Fibroblast of mammary gland (primary cell): ENCODE data around the gene PRSS21.

Experiments
- DNase-seq: peaks from one replicate; pipeline ENCODE4 v3.0.0-alpha.2; 2010; ENCODE audit warnings: low read depth
- H3K4me3 ChIP-seq: 2 replicates; pipeline ENCODE4 v1.5.1; 2011; ENCODE audit warnings: low read depth, mild to moderate bottlenecking, low read length, moderate library complexity; ENCODE audit not compliant: control insufficient read depth
- CTCF ChIP-seq: conservative IDR thresholded peaks from 2 replicates; pipeline ENCODE4 v1.5.1; 2011; ENCODE audit warnings: low read depth, low read length, inconsistent platforms; ENCODE audit not compliant: control insufficient read depth, insufficient read depth

Gene PRSS21

DNA sequence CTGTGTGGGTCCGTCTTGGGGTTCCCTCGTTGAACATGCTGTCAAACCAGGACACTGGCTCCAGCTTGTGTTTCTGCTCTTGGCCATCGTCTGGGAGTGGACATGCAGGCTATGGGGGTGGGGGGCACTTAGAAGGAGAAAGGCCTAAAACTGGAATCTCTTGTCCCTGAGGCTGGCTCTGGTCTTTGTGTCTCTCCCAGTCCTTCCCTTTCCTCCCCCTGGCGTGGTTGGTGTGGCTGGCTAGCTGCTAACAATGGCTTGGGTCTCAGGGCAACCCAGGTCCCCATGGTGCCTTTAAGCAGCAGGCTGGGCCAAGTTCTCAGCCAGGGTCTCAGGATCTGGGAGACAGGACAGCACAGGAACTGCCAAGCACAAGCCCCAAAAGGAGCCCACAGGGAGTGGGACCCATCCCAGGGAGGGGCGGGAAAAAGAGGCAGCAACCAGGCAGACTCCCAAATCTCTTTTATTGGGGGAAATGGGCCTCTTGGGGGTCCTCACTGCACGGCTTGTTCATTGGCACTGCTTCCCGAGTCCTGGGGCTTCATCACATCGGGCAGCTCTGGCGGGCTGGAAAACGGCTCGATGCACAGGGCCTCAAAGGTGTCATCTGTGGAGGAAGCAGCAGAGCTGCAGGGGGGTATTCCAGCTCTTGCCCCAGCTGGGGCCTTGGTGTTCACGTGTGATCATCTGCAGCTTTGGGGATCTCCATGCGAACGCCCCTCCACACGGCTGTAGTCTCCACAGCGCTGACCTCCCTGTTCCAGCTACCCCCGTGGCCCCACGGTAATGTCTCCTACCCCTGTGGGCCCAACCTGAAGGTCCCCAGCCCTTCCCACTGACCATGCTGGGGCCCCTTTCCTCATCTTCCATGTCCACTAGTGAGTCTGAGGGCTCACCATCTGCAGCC, 45.3 kb upstream of the PRSS21 start:
- no peak for TF ChIP-seq CTCF
- H3K4me3 ChIP-seq, result no peak overlapping the region
- no peak for DNase-seq

DNA sequence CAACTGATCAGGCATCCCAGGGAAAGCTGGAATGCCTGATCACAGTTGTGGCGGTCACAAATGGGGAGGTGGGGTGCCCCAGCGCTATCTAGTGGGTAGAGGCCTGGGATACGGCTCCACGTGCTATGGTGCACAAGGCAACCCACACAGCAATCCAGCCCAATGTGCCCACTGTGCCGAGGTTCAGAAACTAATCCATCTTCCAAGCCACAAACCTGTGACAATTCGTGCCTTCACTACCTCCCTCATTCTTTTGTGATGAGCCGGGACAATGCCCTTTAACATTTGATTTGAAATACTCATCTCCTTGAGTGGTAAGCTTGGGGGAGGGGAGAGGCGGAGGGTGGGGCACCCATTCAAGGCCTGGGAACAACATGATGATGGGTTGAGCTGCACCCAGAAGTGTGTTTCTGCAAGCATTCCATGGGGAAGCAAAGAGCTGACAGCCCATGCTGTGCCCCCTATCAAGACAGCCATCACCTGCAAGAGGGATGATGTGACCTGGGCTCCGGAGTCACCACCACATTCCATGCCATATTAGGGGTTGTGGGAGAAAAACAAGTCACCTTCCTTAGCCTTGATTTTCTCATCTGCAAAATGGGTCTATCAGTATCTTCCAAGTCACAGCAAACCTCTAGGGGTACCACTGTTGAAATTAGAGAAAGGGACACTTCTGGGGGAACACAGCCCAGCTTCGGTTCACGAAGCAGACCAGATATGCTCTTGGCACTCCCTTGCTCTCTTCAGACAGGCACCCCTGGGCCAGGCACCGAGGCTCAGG, 43.7 kb upstream of the PRSS21 start:
- no peak overlapping the region for H3K4me3 ChIP-seq
- no peak for TF ChIP-seq CTCF
- peak; percentile 75 for DNase-seq

GRCh38 chr16:2774161-2774891, 42.7 kb upstream of the PRSS21 start:
- no peak for TF ChIP-seq CTCF
- no peak overlapping the region for H3K4me3 ChIP-seq

DNA sequence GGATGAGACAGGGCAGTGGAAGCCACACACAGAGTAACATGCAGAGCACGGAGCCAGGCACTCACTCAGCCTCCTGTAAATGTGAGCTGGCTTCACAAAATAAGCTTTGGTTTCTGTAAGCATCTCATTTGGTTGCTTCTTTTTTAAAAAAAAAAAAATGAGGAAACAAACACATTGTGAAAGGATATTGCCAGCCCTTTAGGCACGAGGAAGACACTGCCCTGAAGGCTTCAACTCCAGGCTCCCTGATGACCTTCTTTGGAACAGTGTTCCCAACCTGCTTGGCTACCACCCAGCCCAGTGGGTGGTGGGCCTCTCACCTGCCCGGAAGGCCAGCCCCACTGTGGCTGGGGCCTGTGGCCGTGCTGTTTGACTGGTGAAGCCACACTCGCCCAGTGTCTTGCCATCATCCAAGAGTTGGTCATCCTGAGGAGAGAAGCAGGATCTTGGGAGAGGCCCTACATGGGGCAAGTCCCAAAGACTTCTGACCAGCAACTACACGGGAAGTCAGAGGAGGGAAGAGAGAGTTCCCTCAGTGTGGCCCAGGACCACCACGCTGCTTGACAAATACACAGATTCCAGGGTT, 41.8 kb upstream of the PRSS21 start:
- DNase-seq, result no peak
- no peak for TF ChIP-seq CTCF
- H3K4me3 ChIP-seq, result peak overlapping the region; percentile 70

More at GRCh38 chr16:2774161-2774891, 42.7 kb upstream of the PRSS21 start:
- no peak for DNase-seq

GRCh38 chr16:2775765-2776499, 41.1 kb upstream of the PRSS21 start:
- no peak for DNase-seq
- TF ChIP-seq CTCF, result no peak
- H3K4me3 ChIP-seq, result peak overlapping the region; percentile 70
